ENCODE measurements around the gene PSMC4.
"Not testable (repeated sequence)": the region's sequence is repeated elsewhere in the genome, so short reads cannot be mapped to it uniquely, and the experiment has no call there.

PSMC4 gene

GRCh38 chr19:39943586-39943985, 27.4 kb upstream of the PSMC4 start:
- DNase-seq (ENCODE audit: low read depth in 1 of 2, low spot score in 1 of 2): no peak

GRCh38 chr19:39946532-39946931, 24.4 kb upstream of the PSMC4 start:
- DNase-seq (ENCODE audit: low read depth in 1 of 2, low spot score in 1 of 2): no peak

GRCh38 chr19:39949026-39949747, 21.8 kb upstream of the PSMC4 start:
- no peak for DNase-seq (ENCODE audit: low read depth in 1 of 2, low spot score in 1 of 2)

- DNase-seq (ENCODE audit: low read depth in 1 of 2, low spot score in 1 of 2): no peak
These were observed 19.8 kb upstream of the PSMC4 start for GRCh38 chr19:39951065-39951650.

- no peak for DNase-seq (ENCODE audit: low read depth in 1 of 2, low spot score in 1 of 2)
These were observed 19.3 kb upstream of the PSMC4 start for GRCh38 chr19:39951686-39952085.

GRCh38 chr19:39953915-39954314, 17.1 kb upstream of the PSMC4 start:
- no peak for DNase-seq (ENCODE audit: low read depth in 1 of 2, low spot score in 1 of 2)

GRCh38 chr19:39957886-39958285, 13.1 kb upstream of the PSMC4 start:
- DNase-seq (ENCODE audit: low read depth in 1 of 2, low spot score in 1 of 2): not testable (repeated sequence)

GRCh38 chr19:39958942-39959341, 12.0 kb upstream of the PSMC4 start:
- not testable (repeated sequence) for DNase-seq (ENCODE audit: low read depth in 1 of 2, low spot score in 1 of 2)

GRCh38 chr19:39959407-39959806, 11.6 kb upstream of the PSMC4 start:
- not testable (repeated sequence) for DNase-seq (ENCODE audit: low read depth in 1 of 2, low spot score in 1 of 2)

DNA sequence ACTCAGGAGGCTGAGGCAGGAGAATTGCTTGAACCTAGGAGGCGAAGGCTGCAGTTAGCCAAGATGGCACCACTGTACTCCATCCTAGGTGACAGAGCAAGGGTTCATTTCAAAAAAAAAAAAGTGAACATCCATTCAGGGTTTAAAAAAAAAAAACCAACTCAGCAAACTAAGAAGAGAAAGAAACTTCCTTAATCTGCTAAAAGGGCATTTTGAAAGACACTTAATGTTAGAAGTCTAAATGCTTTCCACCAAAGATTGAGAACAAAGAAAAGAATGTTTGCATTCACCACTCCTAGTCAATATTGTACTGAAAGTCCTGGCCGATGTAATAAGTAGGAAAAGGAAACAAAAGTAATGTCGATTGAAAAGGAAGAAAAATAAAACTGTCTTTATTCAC, 7.1 kb upstream of the PSMC4 start:
- no peak for DNase-seq (ENCODE audit: low read depth in 1 of 2, low spot score in 1 of 2)

- no peak for DNase-seq (ENCODE audit: low read depth in 1 of 2, low spot score in 1 of 2)
These were observed 4.3 kb upstream of the PSMC4 start for GRCh38 chr19:39966617-39967016.

GRCh38 chr19:39967561-39967960, 3.4 kb upstream of the PSMC4 start:
- no peak for DNase-seq (ENCODE audit: low read depth in 1 of 2, low spot score in 1 of 2)

- DNase-seq (ENCODE audit: low read depth in 1 of 2, low spot score in 1 of 2): no peak
These were observed 2.2 kb upstream of the PSMC4 start for GRCh38 chr19:39968789-39969188.

DNA sequence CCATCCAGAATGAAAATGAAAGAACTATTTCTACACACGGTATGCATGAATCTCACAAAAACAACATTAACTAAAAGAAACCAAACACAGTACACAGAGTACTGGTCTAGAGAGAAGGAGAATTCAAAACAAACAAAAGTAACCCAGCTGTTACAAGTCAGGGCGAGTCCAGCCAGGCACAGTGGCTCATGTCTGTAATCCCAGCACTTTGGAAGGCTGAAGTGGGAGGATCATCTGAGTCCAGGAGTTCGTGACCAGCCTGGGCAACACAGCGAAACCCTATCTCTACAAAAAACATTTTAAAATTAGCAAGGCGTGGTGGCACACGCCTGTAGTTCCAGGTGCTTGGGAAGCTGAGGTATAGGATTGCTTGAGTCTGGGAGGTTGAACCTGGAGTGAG, 1.7 kb upstream of the PSMC4 start:
- no peak for DNase-seq (ENCODE audit: low read depth in 1 of 2, low spot score in 1 of 2)

DNA sequence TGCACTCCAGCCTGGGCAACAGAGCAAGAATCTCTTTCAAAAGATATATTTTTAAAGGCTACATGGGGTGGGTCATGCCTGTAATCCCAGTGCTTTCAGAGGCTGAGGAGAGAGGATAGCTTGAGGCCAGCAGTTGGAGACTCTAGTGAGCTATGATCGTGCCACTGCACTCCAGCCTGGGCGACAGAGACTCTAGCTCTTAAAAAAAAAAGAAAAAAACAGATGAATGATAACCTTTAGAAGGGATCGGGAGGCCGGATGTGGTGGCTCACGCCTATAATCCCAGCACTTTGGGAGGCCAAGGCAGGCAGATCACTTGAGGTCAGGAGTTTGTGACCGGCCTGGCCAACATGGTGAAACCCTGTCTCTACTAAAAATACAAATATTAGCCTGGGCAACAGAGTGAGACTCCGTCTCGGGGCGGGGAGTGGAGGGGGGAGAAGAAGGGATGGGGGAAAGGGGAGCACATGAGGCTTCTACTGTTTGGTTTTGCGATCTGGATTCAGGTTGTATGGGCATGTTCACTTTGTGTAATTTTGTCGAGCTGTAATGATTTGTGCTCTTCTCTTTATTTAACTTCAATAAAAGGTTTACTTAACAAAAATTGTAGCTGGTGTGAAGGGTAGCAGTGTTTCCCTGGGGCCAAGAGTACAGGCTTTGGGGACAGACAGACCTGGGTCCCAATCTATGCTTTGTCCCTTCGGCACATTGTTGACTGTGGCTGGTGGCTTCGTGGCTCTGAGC, 1.1 kb upstream of the PSMC4 start:
- DNase-seq (ENCODE audit: low read depth in 1 of 2, low spot score in 1 of 2): no peak

GRCh38 chr19:39970425-39970674, 615 bp upstream of the PSMC4 start:
- no peak for DNase-seq (ENCODE audit: low read depth in 1 of 2, low spot score in 1 of 2)

GRCh38 chr19:39971380-39972035, 543 bp downstream of the PSMC4 start:
- no peak for DNase-seq (ENCODE audit: low read depth in 1 of 2, low spot score in 1 of 2)

DNA sequence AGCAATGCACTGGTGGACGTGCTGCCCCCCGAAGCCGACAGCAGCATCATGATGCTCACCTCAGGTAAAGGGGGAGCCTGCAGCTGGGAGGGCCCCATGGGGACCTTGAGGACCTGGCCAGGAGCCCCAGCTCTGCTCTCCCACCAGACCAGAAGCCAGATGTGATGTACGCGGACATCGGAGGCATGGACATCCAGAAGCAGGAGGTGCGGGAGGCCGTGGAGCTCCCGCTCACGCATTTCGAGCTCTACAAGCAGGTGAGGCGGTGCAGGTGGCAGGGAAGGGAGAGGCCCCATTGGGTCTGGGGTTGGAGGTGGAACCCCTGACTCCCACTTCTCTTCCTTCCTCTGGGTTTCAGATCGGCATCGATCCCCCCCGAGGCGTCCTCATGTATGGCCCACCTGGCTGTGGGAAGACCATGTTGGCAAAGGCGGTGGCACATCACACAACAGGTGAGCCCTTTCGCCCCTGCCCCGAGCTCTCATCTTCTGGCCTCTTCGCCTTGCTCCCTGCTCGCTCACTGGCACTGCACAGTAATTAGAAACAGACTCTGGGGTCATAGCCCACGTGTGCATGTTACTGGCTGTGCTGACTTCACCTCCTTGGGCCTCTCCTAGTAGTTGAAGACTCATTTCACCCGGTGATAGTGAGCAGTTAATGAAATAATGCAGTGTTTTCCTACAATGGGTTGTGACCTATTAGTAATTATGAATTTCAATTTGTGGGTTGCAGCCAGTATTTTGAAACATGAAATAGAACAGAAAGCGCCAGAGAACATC, 3.6 kb downstream of the PSMC4 start:
- no peak for DNase-seq (ENCODE audit: low read depth in 1 of 2, low spot score in 1 of 2)

DNA sequence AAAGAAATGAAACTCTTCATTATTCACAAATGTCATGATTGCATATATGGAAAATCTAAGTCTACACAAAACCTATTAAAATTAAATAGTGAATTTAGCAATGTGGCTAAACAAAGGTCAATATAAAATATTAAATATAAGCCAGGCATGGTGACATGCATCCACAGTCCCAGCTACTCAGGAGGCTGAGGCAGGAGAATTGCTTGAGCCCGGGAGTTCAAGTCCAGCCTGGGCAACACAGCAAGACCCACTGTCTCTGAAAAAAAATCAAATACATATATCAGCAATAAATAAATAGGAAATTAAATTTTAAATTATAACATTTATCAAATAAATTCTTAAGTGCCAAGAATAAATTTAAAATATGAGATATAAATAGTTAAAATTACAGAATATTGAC, 11.9 kb downstream of the PSMC4 start:
- DNase-seq (ENCODE audit: low read depth in 1 of 2, low spot score in 1 of 2): no peak

DNA sequence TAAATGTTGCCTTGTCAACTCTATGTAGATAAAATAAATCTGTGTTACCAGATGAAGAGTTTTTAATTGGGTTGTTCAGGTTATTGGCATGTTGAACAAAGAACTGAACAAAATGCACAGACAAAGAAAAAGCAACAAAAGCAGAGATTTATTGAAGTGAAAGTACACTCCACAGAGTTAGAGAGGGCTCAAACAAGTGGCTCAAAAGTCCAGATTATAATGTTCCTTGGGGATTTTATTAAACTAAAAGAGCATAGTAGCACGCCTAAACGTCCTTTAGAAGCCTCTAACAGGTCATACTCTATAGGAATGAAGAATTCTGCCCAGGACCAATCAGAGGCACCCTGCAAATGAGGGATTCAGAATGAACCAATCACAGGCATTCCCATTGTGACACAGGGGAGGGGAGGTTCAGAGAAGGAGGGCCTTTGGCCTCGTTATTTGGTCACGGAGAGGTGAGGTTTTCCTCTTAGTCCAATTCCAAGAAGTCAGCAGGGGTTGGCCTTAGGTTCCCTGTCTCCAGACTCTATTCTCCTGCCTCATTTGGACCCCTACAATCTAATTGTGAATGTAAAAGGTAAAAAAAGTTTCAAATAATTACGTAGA, 12.8 kb downstream of the PSMC4 start:
- no peak for DNase-seq (ENCODE audit: low read depth in 1 of 2, low spot score in 1 of 2)

DNA sequence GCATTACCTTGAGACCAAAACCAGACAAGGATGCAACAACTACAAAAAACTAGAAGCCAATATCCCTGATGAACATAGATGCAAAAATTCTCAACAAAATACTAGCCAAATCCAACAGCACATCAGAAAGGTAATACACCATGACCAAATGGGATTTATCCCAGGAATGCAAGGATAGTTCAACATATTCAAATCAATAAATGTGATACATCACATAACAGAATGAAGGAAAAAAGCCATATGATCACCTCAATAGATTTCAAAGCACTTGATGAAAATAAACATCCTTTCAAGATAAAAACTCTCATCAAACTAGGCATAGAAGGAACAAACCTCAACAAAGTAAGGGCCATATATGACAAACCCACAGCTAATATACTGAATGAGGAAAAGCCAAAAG, 15.7 kb downstream of the PSMC4 start:
- no peak for DNase-seq (ENCODE audit: low read depth in 1 of 2, low spot score in 1 of 2)

All from activated CD4-positive, alpha-beta T cell treated with anti-CD3 and anti-CD28 coated beads, Interleukin-2, amount 50 U/mL, for 24 hours (primary cell).